ENCODE results near the gene IFI27. TPM values are rescaled to one million over a fixed set of nuclear protein-coding genes. Genes with fewer than 3 reads are reported as not detected.

Gene IFI27
- total and polyA plus RNA-seq, 9 of the 15 experiments (the other 6 are each of a cell fraction or from before 2014, with no cell fraction given) = 0.19 to 3.4 (median 1.4) TPM; not detected in 1

DNA sequence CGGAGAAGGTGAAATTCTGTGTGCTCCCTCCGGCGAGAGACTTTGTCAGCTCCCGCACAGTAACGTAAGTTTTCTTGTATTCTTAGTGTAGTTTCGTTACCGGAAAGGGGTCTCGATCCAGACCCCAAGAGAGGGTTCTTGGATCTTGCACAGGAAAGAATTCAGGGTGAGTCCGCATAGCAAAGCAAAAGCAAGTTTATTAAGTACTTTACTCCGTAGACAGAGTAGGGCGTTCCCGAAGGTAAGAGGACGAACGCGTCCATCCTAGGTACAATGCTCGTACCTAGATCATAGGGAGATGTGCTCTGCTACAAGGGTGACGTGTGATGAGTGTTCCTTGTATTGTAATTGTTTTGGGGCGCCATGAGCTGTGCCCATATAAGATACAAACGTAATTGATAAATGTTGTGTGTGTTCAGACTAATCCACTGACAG is 29.1 kb upstream of the IFI27 start:
- CTCF ChIA-PET (ENCODE audit: low intra/inter-chr PET ratio) = interaction anchor here (0.7 kb wide), 1 partner anchor 66 kb away, joined by 5 read pairs; no protein-coding TSS in a partner anchor
- H3K9me1 ChIP-seq (ENCODE audit: control insufficient read depth, insufficient read depth, low read length) = no peaks in the 10 kb centered on the region
- H3K4me1 ChIP-seq (replicated peaks in 1 of 2; ENCODE audit: control insufficient read depth in 2 of 2, insufficient read depth in 2 of 2, low read length in 2 of 2) = peaks cover 8 to 22% of the 10 kb centered on the region in 2 experiments; a peak in 4 of 5 replicates
- H3K4me2 ChIP-seq (ENCODE audit: insufficient read depth, low read length) = peak overlapping the region; percentile 92
- no peaks in the 10 kb centered on the region for H3K27me3 ChIP-seq (ENCODE audit: control insufficient read depth in 2 of 2, insufficient read depth in 2 of 2, low read length in 2 of 2)
- POLR2A ChIA-PET = interaction anchor here (0.6 to 1.0 kb wide), 4 partner anchors 23 to 77 kb away, joined by 3 to 4 read pairs (median 4); partner anchors contain the start of gene IFI27
- peak overlapping the region; percentile 81 for H3K27ac ChIP-seq (ENCODE audit: extremely low read depth, low read depth, low read length)
- H4K20me1 ChIP-seq (replicated peaks; ENCODE audit: control insufficient read depth, insufficient read depth, low read length) = peaks cover 9% of the 10 kb centered on the region
- peak; percentile 12; the same call in 1 of the 3 replicates for ATAC-seq
- intact Hi-C loops (cut with micrococcal nuclease) (no loop called here), in situ Hi-C loops (cut with MboI) (no loop called here)
- no TSS peak for BruUV-seq (replicated peaks)
- peaks cover 28% of the 10 kb centered on the region for H3K36me3 ChIP-seq (ENCODE audit: control insufficient read depth, insufficient read depth, low read length)
- H3K9me3 ChIP-seq (replicated peaks; ENCODE audit: control insufficient read depth, insufficient read depth, low read depth, low read length) = no peaks in the 10 kb centered on the region; the same call in 1 of the 2 replicates
- H3K9ac ChIP-seq (ENCODE audit: insufficient read depth in 1 of 2, low read depth in 2 of 2, low read length in 2 of 2) = peak overlapping the region; percentile 85 to 95
- DNase-seq (ENCODE audit: extremely low read depth in 1 of 4, low spot score in 3 of 4) = no peak
- H3K4me3 ChIP-seq = peak overlapping the region; percentile 88
- H3K79me2 ChIP-seq (ENCODE audit: control insufficient read depth, insufficient read depth, low read length) = peaks cover 81% of the 10 kb centered on the region
- peak overlapping the region; percentile 64 for H2AFZ ChIP-seq (ENCODE audit: low read depth, low read length)
- WGBS (ENCODE audit: insufficient coverage, low coverage, missing lambda C conversion rate) = 0% methylated on average over 18 of the region's 19 CpGs
- no peak for FAIRE-seq
- TF ChIP-seq, protein P1, sequence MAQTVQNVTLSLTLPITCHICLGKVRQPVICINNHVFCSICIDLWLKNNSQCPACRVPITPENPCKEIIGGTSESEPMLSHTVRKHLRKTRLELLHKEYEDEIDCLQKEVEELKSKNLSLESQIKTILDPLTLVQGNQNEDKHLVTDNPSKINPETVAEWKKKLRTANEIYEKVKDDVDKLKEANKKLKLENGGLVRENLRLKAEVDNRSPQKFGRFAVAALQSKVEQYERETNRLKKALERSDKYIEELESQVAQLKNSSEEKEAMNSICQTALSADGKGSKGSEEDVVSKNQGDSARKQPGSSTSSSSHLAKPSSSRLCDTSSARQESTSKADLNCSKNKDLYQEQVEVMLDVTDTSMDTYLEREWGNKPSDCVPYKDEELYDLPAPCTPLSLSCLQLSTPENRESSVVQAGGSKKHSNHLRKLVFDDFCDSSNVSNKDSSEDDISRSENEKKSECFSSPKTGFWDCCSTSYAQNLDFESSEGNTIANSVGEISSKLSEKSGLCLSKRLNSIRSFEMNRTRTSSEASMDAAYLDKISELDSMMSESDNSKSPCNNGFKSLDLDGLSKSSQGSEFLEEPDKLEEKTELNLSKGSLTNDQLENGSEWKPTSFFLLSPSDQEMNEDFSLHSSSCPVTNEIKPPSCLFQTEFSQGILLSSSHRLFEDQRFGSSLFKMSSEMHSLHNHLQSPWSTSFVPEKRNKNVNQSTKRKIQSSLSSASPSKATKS (CRISPR knock-in tag; IDR thresholded peaks at IDR 0.05) = no peak
- TF ChIP-seq CREM (IDR thresholded peaks at IDR 0.05; ENCODE audit: low read depth) = no peak
- TF ChIP-seq TRIM24 (IDR thresholded peaks at IDR 0.05) = no peak
- TF ChIP-seq, protein P2, sequence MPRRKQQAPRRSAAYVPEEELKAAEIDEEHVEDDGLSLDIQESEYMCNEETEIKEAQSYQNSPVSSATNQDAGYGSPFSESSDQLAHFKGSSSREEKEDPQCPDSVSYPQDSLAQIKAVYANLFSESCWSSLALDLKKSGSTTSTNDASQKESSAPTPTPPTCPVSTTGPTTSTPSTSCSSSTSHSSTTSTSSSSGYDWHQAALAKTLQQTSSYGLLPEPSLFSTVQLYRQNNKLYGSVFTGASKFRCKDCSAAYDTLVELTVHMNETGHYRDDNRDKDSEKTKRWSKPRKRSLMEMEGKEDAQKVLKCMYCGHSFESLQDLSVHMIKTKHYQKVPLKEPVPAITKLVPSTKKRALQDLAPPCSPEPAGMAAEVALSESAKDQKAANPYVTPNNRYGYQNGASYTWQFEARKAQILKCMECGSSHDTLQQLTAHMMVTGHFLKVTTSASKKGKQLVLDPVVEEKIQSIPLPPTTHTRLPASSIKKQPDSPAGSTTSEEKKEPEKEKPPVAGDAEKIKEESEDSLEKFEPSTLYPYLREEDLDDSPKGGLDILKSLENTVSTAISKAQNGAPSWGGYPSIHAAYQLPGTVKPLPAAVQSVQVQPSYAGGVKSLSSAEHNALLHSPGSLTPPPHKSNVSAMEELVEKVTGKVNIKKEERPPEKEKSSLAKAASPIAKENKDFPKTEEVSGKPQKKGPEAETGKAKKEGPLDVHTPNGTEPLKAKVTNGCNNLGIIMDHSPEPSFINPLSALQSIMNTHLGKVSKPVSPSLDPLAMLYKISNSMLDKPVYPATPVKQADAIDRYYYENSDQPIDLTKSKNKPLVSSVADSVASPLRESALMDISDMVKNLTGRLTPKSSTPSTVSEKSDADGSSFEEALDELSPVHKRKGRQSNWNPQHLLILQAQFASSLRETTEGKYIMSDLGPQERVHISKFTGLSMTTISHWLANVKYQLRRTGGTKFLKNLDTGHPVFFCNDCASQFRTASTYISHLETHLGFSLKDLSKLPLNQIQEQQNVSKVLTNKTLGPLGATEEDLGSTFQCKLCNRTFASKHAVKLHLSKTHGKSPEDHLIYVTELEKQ (CRISPR knock-in tag; IDR thresholded peaks at IDR 0.05) = no peak
- TF ChIP-seq ZBTB40 (IDR thresholded peaks at IDR 0.05) = 0 out of 2 replicates have a peak, but pooled peaks have one; percentile 2
- TF ChIP-seq ZBTB40 (CRISPR knock-in tag; IDR thresholded peaks at IDR 0.05) = no peak
- TF ChIP-seq ARHGAP35 (IDR thresholded peaks at IDR 0.05; ENCODE audit: partially characterized antibody) = no peak
